Muscle layer of colon (tissue), 2 donors: Measurements from ENCODE around the gene SH3BGRL.

Experiments used
- H3K27ac ChIP-seq: one replicate; pipeline ENCODE4 v1.7.0; 2013; ENCODE audit warnings: low read depth, mild to moderate bottlenecking, low read length, moderate library complexity
- H3K27me3 ChIP-seq, 2 donors: one replicate each; pipeline ENCODE4 v1.7.0; 2013; ENCODE audit warnings: low read length in 2 of 2, mild to moderate bottlenecking in 2 of 2; ENCODE audit not compliant: insufficient read depth in 2 of 2, control insufficient read depth in 1 of 2
- H3K36me3 ChIP-seq: one replicate; pipeline ENCODE4 v1.7.0; 2013; ENCODE audit warnings: mild to moderate bottlenecking, low read length; ENCODE audit not compliant: insufficient read depth
- H3K4me1 ChIP-seq: one replicate; pipeline ENCODE4 v1.7.0; 2013; ENCODE audit warnings: mild to moderate bottlenecking, low read length; ENCODE audit not compliant: insufficient read depth
- H3K4me3 ChIP-seq, 2 donors: one replicate each; pipeline ENCODE4 v1.7.0; 2013; ENCODE audit warnings: low read length in 2 of 2, low read depth in 1 of 2, mild to moderate bottlenecking in 1 of 2, moderate library complexity in 1 of 2
- H3K9ac ChIP-seq: one replicate; pipeline ENCODE4 v1.7.0; 2013; ENCODE audit warnings: low read length
- H3K9me3 ChIP-seq: one replicate; pipeline ENCODE4 v1.7.0; 2013; ENCODE audit warnings: mild to moderate bottlenecking, low read length
- donor health status: abdominal sarcoma.
- donor health status: Adenocarcinoma of cecum.

SH3BGRL gene

GRCh38 chrX:81229229-81229628 lies 27.3 kb downstream of the SH3BGRL start:
- H3K36me3 ChIP-seq, result no peaks in the 10 kb centered on the region
- no peak overlapping the region for H3K4me3 ChIP-seq
- H3K9me3 ChIP-seq, result no peaks in the 10 kb centered on the region
- no peak overlapping the region for H3K9ac ChIP-seq
- H3K27me3 ChIP-seq, result no peaks in the 10 kb centered on the region
- peaks cover 5% of the 10 kb centered on the region for H3K4me1 ChIP-seq
- no peak overlapping the region for H3K27ac ChIP-seq

DNA sequence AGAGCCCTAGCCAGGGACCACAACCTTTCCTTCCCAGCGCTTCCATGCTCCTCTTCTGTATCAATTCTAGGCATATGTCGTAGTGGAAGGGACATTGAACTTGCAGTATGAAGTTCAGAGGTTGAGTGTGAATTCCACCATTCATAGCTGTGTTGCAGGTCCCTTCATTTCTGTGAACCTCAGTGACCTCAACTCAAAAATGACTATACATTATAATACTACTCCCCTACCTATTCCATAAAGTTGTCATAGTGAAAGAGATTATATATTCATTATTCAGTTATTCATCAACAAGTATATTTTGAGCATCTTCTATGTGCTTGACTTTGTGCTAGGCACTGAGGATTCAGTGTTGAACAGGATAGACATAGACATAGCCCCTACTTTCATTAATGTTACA lies 28.0 kb downstream of the SH3BGRL start:
- H3K9me3 ChIP-seq, result no peaks in the 10 kb centered on the region
- H3K27me3 ChIP-seq, result no peaks in the 10 kb centered on the region
- no peak overlapping the region for H3K27ac ChIP-seq
- H3K36me3 ChIP-seq, result no peaks in the 10 kb centered on the region
- no peak overlapping the region for H3K4me3 ChIP-seq
- no peak overlapping the region for H3K9ac ChIP-seq
- peaks cover 5% of the 10 kb centered on the region for H3K4me1 ChIP-seq

DNA sequence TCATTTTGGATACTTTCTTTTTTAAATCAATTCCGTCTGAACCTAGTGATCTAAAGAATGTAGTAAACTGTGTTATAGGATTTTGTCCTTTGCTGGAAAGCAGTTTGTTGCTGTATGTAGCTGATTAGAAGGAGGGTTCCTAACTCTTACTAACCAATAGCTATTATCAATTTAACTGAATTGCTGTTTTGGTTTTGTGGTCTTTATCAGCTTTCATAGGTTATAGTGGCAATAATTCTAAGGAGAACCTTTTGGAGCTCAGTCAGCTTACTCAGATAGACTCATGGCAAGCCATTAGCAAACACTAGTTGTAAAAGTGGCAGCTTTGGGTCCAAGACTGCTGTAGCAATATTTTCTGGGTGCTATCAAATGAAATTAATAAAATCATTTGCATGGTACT lies 29.6 kb downstream of the SH3BGRL start:
- Histone ChIP-seq H3K4me1 (peaks cover 5% of the 10 kb centered on the region), H3K27me3 (no peaks in the 10 kb centered on the region), H3K4me3 (no peak overlapping the region), H3K27ac (no peak overlapping the region), H3K9me3 (no peaks in the 10 kb centered on the region), H3K9ac (no peak overlapping the region), H3K36me3 (no peaks in the 10 kb centered on the region)

- peaks cover 5% of the 10 kb centered on the region for H3K4me1 ChIP-seq
These were observed 30.3 kb downstream of the SH3BGRL start for GRCh38 chrX:81232218-81232617.

DNA sequence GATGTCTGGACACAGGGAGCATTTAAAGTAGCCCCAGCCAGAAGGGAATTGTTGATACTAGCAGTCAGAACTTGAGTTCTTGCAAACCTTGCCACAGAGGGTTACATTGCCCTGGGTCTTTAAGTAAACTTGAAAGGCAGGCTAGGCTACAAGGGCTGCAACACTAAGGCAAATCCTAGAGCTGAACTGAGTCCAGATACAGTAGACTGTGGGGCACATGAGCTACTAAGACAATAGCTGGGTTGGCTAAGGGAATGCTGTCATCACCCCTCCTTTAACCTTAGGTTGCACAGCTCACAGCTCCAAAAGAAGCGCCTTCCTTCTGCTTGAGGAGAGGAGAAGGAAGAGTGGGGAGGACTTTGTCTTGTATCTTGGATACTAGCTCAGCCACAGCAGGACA lies 35.6 kb downstream of the SH3BGRL start:
- H3K27ac ChIP-seq, result no peak overlapping the region
- no peak overlapping the region for H3K4me3 ChIP-seq
- no peaks in the 10 kb centered on the region for H3K27me3 ChIP-seq
- H3K36me3 ChIP-seq, result no peaks in the 10 kb centered on the region
- no peaks in the 10 kb centered on the region for H3K9me3 ChIP-seq
- H3K9ac ChIP-seq, result no peak overlapping the region
- H3K4me1 ChIP-seq, result peaks cover 5% of the 10 kb centered on the region

More at GRCh38 chrX:81232218-81232617, 30.3 kb downstream of the SH3BGRL start:
- no peak overlapping the region for H3K27ac ChIP-seq
- no peaks in the 10 kb centered on the region for H3K36me3 ChIP-seq
- H3K27me3 ChIP-seq, result no peaks in the 10 kb centered on the region
- H3K4me3 ChIP-seq, result no peak overlapping the region
- H3K9ac ChIP-seq, result no peak overlapping the region
- H3K9me3 ChIP-seq, result no peaks in the 10 kb centered on the region

DNA sequence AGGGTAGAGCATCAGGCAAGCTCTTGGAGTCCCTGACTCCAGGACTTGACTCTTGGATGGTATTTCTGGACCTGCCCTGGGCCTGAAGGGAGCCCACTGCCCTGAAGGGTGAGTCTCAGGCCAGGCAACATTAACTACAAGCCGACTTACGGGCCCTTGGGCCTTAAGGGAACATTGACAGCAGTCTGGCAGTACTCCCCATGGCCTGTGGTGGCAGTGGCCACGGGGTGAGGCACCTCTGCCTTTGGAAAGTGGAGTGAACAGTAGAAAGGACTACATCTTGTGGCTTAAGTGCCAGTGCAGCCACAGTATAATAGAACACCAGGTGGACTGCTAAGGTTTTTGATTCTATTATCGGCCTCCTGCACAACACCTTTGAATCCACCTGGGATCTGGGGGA lies 36.3 kb downstream of the SH3BGRL start:
- no peaks in the 10 kb centered on the region for H3K27me3 ChIP-seq
- H3K27ac ChIP-seq, result no peak overlapping the region
- H3K9ac ChIP-seq, result no peak overlapping the region
- no peaks in the 10 kb centered on the region for H3K36me3 ChIP-seq
- no peak overlapping the region for H3K4me3 ChIP-seq
- H3K4me1 ChIP-seq, result peaks cover 5% of the 10 kb centered on the region
- no peaks in the 10 kb centered on the region for H3K9me3 ChIP-seq

DNA sequence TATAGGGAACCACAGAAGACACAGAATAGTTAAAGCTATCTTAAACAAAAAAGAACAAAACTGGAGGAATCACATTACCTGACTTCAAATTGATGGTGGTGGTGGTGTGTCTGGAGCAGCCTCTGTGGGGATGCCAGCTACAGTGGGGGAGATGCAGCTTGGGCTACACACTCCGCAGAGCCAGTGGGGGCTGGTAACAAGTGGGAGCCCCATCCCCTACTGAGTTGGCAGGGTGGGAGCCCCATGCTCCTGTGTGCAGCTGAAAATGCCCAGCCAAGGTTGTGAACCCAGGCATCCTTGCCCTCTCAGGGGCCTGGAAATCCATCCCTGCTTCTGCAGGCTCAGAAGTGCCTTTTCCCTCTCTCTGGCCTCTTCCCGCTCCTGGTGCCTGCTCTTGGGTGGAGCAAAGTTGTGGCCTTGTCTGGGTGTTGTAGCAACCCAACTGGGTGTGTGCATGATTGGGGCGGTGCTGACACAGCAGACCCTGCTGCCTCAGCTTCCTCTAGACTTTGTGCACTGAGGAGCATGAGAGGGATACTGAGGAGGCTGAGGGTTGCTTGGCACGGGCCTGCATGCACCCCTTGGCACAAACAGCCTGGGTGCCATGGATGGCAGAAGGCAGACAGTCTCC lies 38.9 kb downstream of the SH3BGRL start:
- Histone ChIP-seq H3K36me3 (no peaks in the 10 kb centered on the region), H3K9ac (no peak overlapping the region), H3K4me3 (no peak overlapping the region), H3K27me3 (no peaks in the 10 kb centered on the region), H3K27ac (no peak overlapping the region), H3K4me1 (peaks cover 5% of the 10 kb centered on the region), H3K9me3 (no peaks in the 10 kb centered on the region)

DNA sequence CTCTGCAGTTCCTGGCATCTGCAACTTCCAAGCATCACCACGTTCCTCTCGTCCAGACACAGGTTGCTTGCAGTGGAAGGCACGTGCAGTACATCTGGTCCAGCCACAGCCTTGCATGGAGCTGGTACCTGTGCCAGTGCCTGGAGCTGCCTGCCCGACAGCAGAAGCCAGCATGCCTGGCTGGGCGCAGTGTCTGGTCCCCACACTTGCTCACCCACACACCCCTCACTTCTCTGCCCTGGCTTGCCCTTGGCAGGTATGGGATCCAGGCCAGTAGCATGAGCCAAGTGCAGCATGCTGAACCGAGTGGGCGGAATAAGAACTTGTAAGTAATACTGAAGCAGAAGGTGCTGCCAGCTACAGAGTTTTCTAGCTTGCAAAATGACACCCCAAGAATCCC lies 39.9 kb downstream of the SH3BGRL start:
- Histone ChIP-seq H3K4me3 (no peak overlapping the region), H3K27me3 (no peaks in the 10 kb centered on the region), H3K4me1 (peaks cover 5% of the 10 kb centered on the region), H3K9me3 (no peaks in the 10 kb centered on the region), H3K9ac (no peak overlapping the region), H3K36me3 (no peaks in the 10 kb centered on the region), H3K27ac (no peak overlapping the region)

- H3K9me3 ChIP-seq, result no peaks in the 10 kb centered on the region
- no peak overlapping the region for H3K9ac ChIP-seq
- peaks cover 8% of the 10 kb centered on the region for H3K4me1 ChIP-seq
- H3K27me3 ChIP-seq, result no peaks in the 10 kb centered on the region
- H3K4me3 ChIP-seq, result no peak overlapping the region
- H3K27ac ChIP-seq, result no peak overlapping the region
- no peaks in the 10 kb centered on the region for H3K36me3 ChIP-seq
These were observed 54.0 kb downstream of the SH3BGRL start for GRCh38 chrX:81255876-81256275.

DNA sequence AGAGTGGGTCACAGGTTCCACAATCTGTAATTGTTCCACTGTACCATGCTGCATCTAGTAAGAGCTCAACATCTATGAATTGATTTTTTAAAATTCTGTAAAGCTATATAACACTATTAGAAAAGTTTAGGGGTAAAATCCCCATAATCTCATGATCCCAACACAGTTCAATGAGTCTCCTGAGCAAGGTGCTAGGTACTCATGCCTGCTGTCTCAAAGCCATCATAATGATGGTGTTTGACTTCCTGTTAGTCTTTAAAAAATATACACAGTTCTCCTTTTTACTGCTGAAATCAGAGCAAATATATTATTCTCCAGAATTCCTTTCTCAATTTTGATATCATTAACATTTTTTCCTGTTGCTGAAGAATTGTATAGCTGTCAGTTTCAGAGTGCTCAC lies 55.9 kb downstream of the SH3BGRL start:
- no peak overlapping the region for H3K9ac ChIP-seq
- H3K27ac ChIP-seq, result peak overlapping the region; percentile 74
- no peak overlapping the region for H3K4me3 ChIP-seq
- peaks cover 22% of the 10 kb centered on the region for H3K4me1 ChIP-seq
- H3K36me3 ChIP-seq, result no peaks in the 10 kb centered on the region
- H3K27me3 ChIP-seq, result no peaks in the 10 kb centered on the region
- H3K9me3 ChIP-seq, result no peaks in the 10 kb centered on the region

GRCh38 chrX:81259020-81259713 lies 57.3 kb downstream of the SH3BGRL start:
- H3K27ac ChIP-seq, result peak overlapping the region; percentile 74
- H3K4me1 ChIP-seq, result peaks cover 22% of the 10 kb centered on the region
- no peaks in the 10 kb centered on the region for H3K27me3 ChIP-seq
- H3K9me3 ChIP-seq, result no peaks in the 10 kb centered on the region
- H3K9ac ChIP-seq, result no peak overlapping the region
- no peak overlapping the region for H3K4me3 ChIP-seq
- no peaks in the 10 kb centered on the region for H3K36me3 ChIP-seq
